Right atrium auricular region (tissue), 2 donors: ENCODE data around the gene ZIC5. TPM values are rescaled to one million over a fixed set of nuclear protein-coding genes. Genes with fewer than 3 reads are reported as not detected.
A peak's percentile ranks its signal among the peaks of the same experiment; 100 is the strongest.

Experiments
- DNase-seq: peaks from one replicate; pipeline ENCODE4 v3.0.0-alpha.2; 2019; ENCODE audit warnings: low spot score
- H3K27ac ChIP-seq, 2 donors: fragments of 200-600 bp; sonication (generic); 1 replicate in 1 of 2; 2 replicates in 1 of 2; pipeline ENCODE4 v1.5.1; 2016 to 2019
- H3K27me3 ChIP-seq, 2 donors: fragments of 200-600 bp; sonication (generic); one replicate each; pipeline versions ENCODE4 v1.5.1 to v1.6.0; 2017 to 2019
- H3K36me3 ChIP-seq: fragments of 200-600 bp; sonication (generic); one replicate; pipeline ENCODE4 v1.5.1; 2016
- H3K4me1 ChIP-seq, 2 donors: fragments of 200-600 bp; sonication (generic); one replicate each; pipeline versions ENCODE4 v1.5.1 to v1.6.0; 2017 to 2019
- H3K4me3 ChIP-seq, 2 donors: fragments of 200-600 bp; sonication (generic); 1 replicate in 1 of 2; 2 replicates in 1 of 2; pipeline ENCODE4 v1.5.1; 2017 to 2019; ENCODE audit warnings: mild to moderate bottlenecking in 1 of 2, moderate library complexity in 1 of 2
- H3K9me3 ChIP-seq, 2 donors: fragments of 200-600 bp; sonication (generic); one replicate each; pipeline ENCODE4 v1.5.1; 2019
- CTCF ChIP-seq, 2 donors: fragments of 200-600 bp; sonication (generic); IDR thresholded peaks; one replicate each; pipeline ENCODE4 v1.5.1; 2019; ENCODE audit warnings: antibody characterized with exemption in 2 of 2
- total RNA-seq, 2 donors: library from RNA; depleted of rRNA; stranded (reverse); fragments of >200 nt; gene quantifications; one replicate each; pipeline ENCODE4 v1.1.0, GENCODE V29; 2016

ZIC5 gene
- total RNA-seq, 2 donors from 2014 or later: not detected

- no peak for DNase-seq
- H3K36me3 ChIP-seq: no peaks in the 10 kb centered on the region
- TF ChIP-seq CTCF (IDR thresholded peaks at IDR 0.05): no peak
- peaks cover 0 to 37% of the 10 kb centered on the region in 2 donors for H3K4me1 ChIP-seq
- peaks cover 50 to 54% of the 10 kb centered on the region in 2 donors for H3K27me3 ChIP-seq
- no peak overlapping the region for H3K27ac ChIP-seq
- H3K9me3 ChIP-seq: no peaks in the 10 kb centered on the region
- H3K4me3 ChIP-seq: peak overlapping the region in 1 of 2 donors; percentile 33
Observed at GRCh38 chr13:99967869-99968520, 3.6 kb downstream of the ZIC5 start.

- H3K36me3 ChIP-seq: no peaks in the 10 kb centered on the region
- H3K27me3 ChIP-seq: peaks cover 50 to 54% of the 10 kb centered on the region in 2 donors
- no peak for DNase-seq
- H3K9me3 ChIP-seq: no peaks in the 10 kb centered on the region
- no peak overlapping the region for H3K4me3 ChIP-seq
- TF ChIP-seq CTCF (IDR thresholded peaks at IDR 0.05): no peak
- H3K4me1 ChIP-seq: peaks cover 0 to 37% of the 10 kb centered on the region in 2 donors
- no peak overlapping the region for H3K27ac ChIP-seq
Observed at GRCh38 chr13:99967498-99967868, 4.1 kb downstream of the ZIC5 start.

- H3K27ac ChIP-seq: no peak overlapping the region
- peaks cover 0 to 30% of the 10 kb centered on the region in 2 donors for H3K4me1 ChIP-seq
- DNase-seq: no peak
- no peak for TF ChIP-seq CTCF (IDR thresholded peaks at IDR 0.05)
- peaks cover 46 to 49% of the 10 kb centered on the region in 2 donors for H3K27me3 ChIP-seq
- no peak overlapping the region for H3K4me3 ChIP-seq
- H3K36me3 ChIP-seq: no peaks in the 10 kb centered on the region
- no peaks in the 10 kb centered on the region for H3K9me3 ChIP-seq
Observed at GRCh38 chr13:99966064-99966805, 5.3 kb downstream of the ZIC5 start.

GRCh38 chr13:99965329-99966000 is 6.1 kb downstream of the ZIC5 start:
- Histone ChIP-seq H3K36me3 (no peaks in the 10 kb centered on the region), H3K27me3 (peaks cover 48 to 54% of the 10 kb centered on the region in 2 donors), H3K4me1 (peaks cover 0 to 25% of the 10 kb centered on the region in 2 donors), H3K27ac (no peak overlapping the region), H3K4me3 (no peak overlapping the region), H3K9me3 (no peaks in the 10 kb centered on the region)
- no peak for TF ChIP-seq CTCF (IDR thresholded peaks at IDR 0.05)
- no peak for DNase-seq

- peaks cover 0 to 23% of the 10 kb centered on the region in 2 donors for H3K4me1 ChIP-seq
- H3K27ac ChIP-seq: no peak overlapping the region
- no peak for DNase-seq
- H3K4me3 ChIP-seq: no peak overlapping the region
- H3K9me3 ChIP-seq: no peaks in the 10 kb centered on the region
- no peaks in the 10 kb centered on the region for H3K36me3 ChIP-seq
- TF ChIP-seq CTCF (IDR thresholded peaks at IDR 0.05): no peak
- peaks cover 50 to 58% of the 10 kb centered on the region in 2 donors for H3K27me3 ChIP-seq
Observed at GRCh38 chr13:99963816-99964339, 7.7 kb downstream of the ZIC5 start.
